GM21737 (cell line): ENCODE results near the gene FAM20B.
A peak's percentile ranks its signal among the peaks of the same experiment; 100 is the strongest.
"Not testable (repeated sequence)": the region's sequence is repeated elsewhere in the genome, so short reads cannot be mapped to it uniquely, and the experiment has no call there.

ENCODE experiments used
- ATAC-seq: cut with Tn5 transposase; IDR thresholded peaks from one replicate; pipeline ENCODE4 v1.9.1; 2021; ENCODE audit warnings: mild to moderate bottlenecking, moderate library complexity; ENCODE audit not compliant: unreplicated experiment

The FAM20B gene

GRCh38 chr1:179025125-179025974, at the start of gene FAM20B:
TSS of gene FAM20B (plus strand) at chr1:179025894. CDS start at chr1:179043848, 17,954 bp downstream.
- peak; percentile 75 for ATAC-seq

- ATAC-seq: no peak
These were observed 49.2 kb upstream of the FAM20B start for GRCh38 chr1:178976541-178976940.

GRCh38 chr1:178986204-178986603, 39.5 kb upstream of the FAM20B start:
- no peak for ATAC-seq

- not testable (repeated sequence) for ATAC-seq
These were observed 37.5 kb upstream of the FAM20B start for GRCh38 chr1:178988198-178988597.

GRCh38 chr1:178993559-178993958, 32.1 kb upstream of the FAM20B start:
- no peak for ATAC-seq

GRCh38 chr1:178997428-178997827, 28.3 kb upstream of the FAM20B start:
- no peak for ATAC-seq

- no peak for ATAC-seq
These were observed 27.4 kb upstream of the FAM20B start for GRCh38 chr1:178998295-178998694.

- ATAC-seq: no peak
These were observed 26.6 kb upstream of the FAM20B start for GRCh38 chr1:178999061-178999460.

- no peak for ATAC-seq
These were observed 24.2 kb upstream of the FAM20B start for GRCh38 chr1:179001451-179001850.

- ATAC-seq: not testable (repeated sequence)
These were observed 23.6 kb upstream of the FAM20B start for GRCh38 chr1:179002064-179002463.

GRCh38 chr1:179002552-179003345, 22.9 kb upstream of the FAM20B start:
- peak; percentile 87 for ATAC-seq

- ATAC-seq: no peak
These were observed 22.1 kb upstream of the FAM20B start for GRCh38 chr1:179003512-179004066.

GRCh38 chr1:179007233-179007632, 18.5 kb upstream of the FAM20B start:
- no peak for ATAC-seq

- no peak for ATAC-seq
These were observed 15.0 kb upstream of the FAM20B start for GRCh38 chr1:179010671-179011070.

- ATAC-seq: no peak
These were observed 13.7 kb upstream of the FAM20B start for GRCh38 chr1:179012038-179012437.

- ATAC-seq: no peak
These were observed 11.6 kb upstream of the FAM20B start for GRCh38 chr1:179014123-179014522.

GRCh38 chr1:179015396-179015795, 10.3 kb upstream of the FAM20B start:
- no peak for ATAC-seq

GRCh38 chr1:179016706-179017382, 8.8 kb upstream of the FAM20B start:
- no peak for ATAC-seq

GRCh38 chr1:179017383-179018326, 8.0 kb upstream of the FAM20B start:
- no peak for ATAC-seq

- no peak for ATAC-seq
These were observed 3.8 kb upstream of the FAM20B start for GRCh38 chr1:179021873-179022272.
